SK-N-SH (cell line): ENCODE results near the gene CEACAM19. TPM values are rescaled to one million over a fixed set of nuclear protein-coding genes. Genes with fewer than 3 reads are reported as not detected.

Source experiments
- CTCF ChIA-PET: fragments of 300-600, 350-600 bp; formaldehyde crosslinking; extraction: SDS; loops from one replicate; lab custom pipeline; 2021; lab: Yijun Ruan, JAX
- POLR2A ChIA-PET: fragments of 350-600 bp; sonication (Branson Sonifier 250); formaldehyde crosslinking; extraction: SDS; loops from one replicate; lab custom pipeline; 2020; ENCODE audit warnings: antibody characterized with exemption, inconsistent platforms; lab: Yijun Ruan, JAX
- DNase-seq: peaks from one replicate; pipeline ENCODE4 v3.0.0; 2012
- H2AFZ ChIP-seq: fragments of 200-600 bp; sonication (generic); 2 replicates; pipeline ENCODE4 v1.8.1; 2016; ENCODE audit warnings: antibody characterized with exemption, mild to moderate bottlenecking, low read depth
- H3F3A ChIP-seq: fragments of 200-600 bp; sonication (generic); replicated peaks from 2 replicates; pipeline ENCODE3; 2016; ENCODE audit warnings: antibody characterized with exemption, mild to moderate bottlenecking; ENCODE audit not compliant: insufficient read depth
- H3K27ac ChIP-seq, 2 experiments: fragments of 200-500 bp in 1 of 2; fragments of 200-600 bp in 1 of 2; sonication (Bioruptor generic) in 1 of 2; sonication (generic), shearing (Covaris generic) in 1 of 2; 2 replicates each; pipeline versions ENCODE4 v1.5.1 to v1.6.1; 2014 to 2016; ENCODE audit warnings: low read depth in 2 of 2, inconsistent platforms in 1 of 2, low read length in 1 of 2, mild to moderate bottlenecking in 1 of 2, mixed read lengths in 1 of 2
- H3K27me3 ChIP-seq: fragments of 200-600 bp; sonication (generic), shearing (Covaris generic); 2 replicates; pipeline ENCODE4 v1.6.1; 2016; ENCODE audit warnings: mixed run types; ENCODE audit not compliant: insufficient read depth
- H3K36me3 ChIP-seq, 2 experiments: fragments of 200-500 bp in 1 of 2; fragments of 200-600 bp in 1 of 2; sonication (Bioruptor generic) in 1 of 2; sonication (generic) in 1 of 2; replicated peaks in 1 of 2; 2 replicates each; pipeline versions ENCODE3 to v1.5.1; 2014 to 2016; ENCODE audit warnings: low read length in 1 of 2, mild to moderate bottlenecking in 1 of 2; ENCODE audit not compliant: insufficient read depth in 2 of 2, control insufficient read depth in 1 of 2
- H3K4me1 ChIP-seq, 2 experiments: fragments of 200-500 bp in 1 of 2; fragments of 200-600 bp in 1 of 2; sonication (Bioruptor generic) in 1 of 2; sonication (generic), shearing (Covaris generic) in 1 of 2; 2 replicates each; pipeline versions ENCODE4 v1.5.1 to v1.6.1; 2014 to 2016; ENCODE audit warnings: low read depth in 1 of 2, low read length in 1 of 2, mixed run types in 1 of 2; ENCODE audit not compliant: insufficient read depth in 2 of 2, control insufficient read depth in 1 of 2
- H3K4me2 ChIP-seq: fragments of 200-600 bp; sonication (generic), shearing (Covaris generic); 2 replicates; pipeline ENCODE4 v1.6.1; 2017; ENCODE audit warnings: mixed run types
- H3K4me3 ChIP-seq, 2 experiments: fragments of 200-500 bp in 1 of 2; fragments of 200-600 bp in 1 of 2; sonication (Bioruptor generic) in 1 of 2; sonication (generic), shearing (Covaris generic) in 1 of 2; 2 replicates each; pipeline versions ENCODE4 v1.5.1 to v1.8.1; 2014 to 2016; ENCODE audit warnings: low read depth in 2 of 2, inconsistent platforms in 1 of 2, low read length in 1 of 2, mild to moderate bottlenecking in 1 of 2, mixed read lengths in 1 of 2, moderate library complexity in 1 of 2
- H3K79me2 ChIP-seq: fragments of 200-600 bp; sonication (generic); 2 replicates; pipeline ENCODE4 v1.8.1; 2017; ENCODE audit warnings: mild to moderate bottlenecking; ENCODE audit not compliant: insufficient read depth
- H3K9ac ChIP-seq: fragments of 200-600 bp; sonication (generic); 2 replicates; pipeline ENCODE4 v1.6.1; 2017; ENCODE audit warnings: mixed run types
- H3K9me2 ChIP-seq: fragments of 200-600 bp; sonication (generic); 2 replicates; pipeline ENCODE4 v1.6.1; 2017; ENCODE audit warnings: mixed run types
- H3K9me3 ChIP-seq: fragments of 200-600 bp; sonication (generic); 2 replicates; pipeline ENCODE4 v1.6.1; 2017; ENCODE audit warnings: mixed run types, mild to moderate bottlenecking, moderate library complexity
- H4K20me1 ChIP-seq: fragments of 200-600 bp; sonication (generic); 2 replicates; pipeline ENCODE4 v1.6.1; 2017; ENCODE audit warnings: mild to moderate bottlenecking, mixed run types; ENCODE audit not compliant: insufficient read depth
- CTCF ChIP-seq: fragments of 200-600 bp; sonication (generic); IDR thresholded peaks from 2 replicates; pipeline ENCODE4 v1.6.1; 2017; ENCODE audit warnings: antibody characterized with exemption, mild to moderate bottlenecking, moderate library complexity
- ELF1 ChIP-seq: IDR thresholded peaks from 2 replicates; pipeline ENCODE4 v1.4.0; 2012
- FOXJ3 ChIP-seq: sonication (generic); formaldehyde crosslinking; IDR thresholded peaks from 2 replicates; pipeline ENCODE4 v1.5.1; 2020; ENCODE audit warnings: mild to moderate bottlenecking, missing genetic modification reagents
- FOXM1 ChIP-seq: IDR thresholded peaks from 2 replicates; pipeline ENCODE4 v1.4.0; 2012; ENCODE audit warnings: low read depth, mild to moderate bottlenecking
- JUND ChIP-seq: IDR thresholded peaks from 2 replicates; pipeline ENCODE4 v1.4.0; 2012
- MAX ChIP-seq: IDR thresholded peaks from 2 replicates; pipeline ENCODE4 v1.4.0; 2012; ENCODE audit warnings: low read depth
- MEF2A ChIP-seq: IDR thresholded peaks from 2 replicates; pipeline ENCODE4 v1.4.0; 2012; ENCODE audit warnings: low read depth, borderline replicate concordance
- MXI1 ChIP-seq: IDR thresholded peaks from 2 replicates; pipeline ENCODE4 v1.6.1; 2012; ENCODE audit warnings: mild to moderate bottlenecking, low read depth, low read length, improper control_type of control experiment
- NFIC ChIP-seq: IDR thresholded peaks from 2 replicates; pipeline ENCODE4 v1.4.0; 2012; ENCODE audit warnings: borderline replicate concordance
- NRF1 ChIP-seq: IDR thresholded peaks from 2 replicates; pipeline ENCODE4 v1.6.1; 2012; ENCODE audit warnings: low read depth, mild to moderate bottlenecking, low read length
- PBX3 ChIP-seq: IDR thresholded peaks from 2 replicates; pipeline ENCODE4; 2012
- POLR2AphosphoS5 ChIP-seq: IDR thresholded peaks from 2 replicates; pipeline ENCODE4 v1.6.1; 2012; ENCODE audit warnings: low read depth, low read length
- RAD21 ChIP-seq: IDR thresholded peaks from 2 replicates; pipeline ENCODE4 v1.6.1; 2012; ENCODE audit warnings: mild to moderate bottlenecking, low read length
- RFX5 ChIP-seq: IDR thresholded peaks from 2 replicates; pipeline ENCODE4 v1.6.1; 2012; ENCODE audit warnings: mild to moderate bottlenecking, improper control_type of control experiment, low read length
- TEAD4 ChIP-seq: IDR thresholded peaks from 2 replicates; pipeline ENCODE4 v1.4.0; 2012; ENCODE audit warnings: mild to moderate bottlenecking, borderline replicate concordance; ENCODE audit not compliant: insufficient read depth
- USF1 ChIP-seq: IDR thresholded peaks from 2 replicates; pipeline ENCODE4 v1.4.0; 2012; ENCODE audit warnings: low read depth, borderline replicate concordance
- USF2 ChIP-seq: fragments of 150-350 bp; IDR thresholded peaks from 2 replicates; pipeline ENCODE4 v1.6.1; 2017; ENCODE audit warnings: antibody characterized with exemption, low read length, low read depth, borderline replicate concordance
- WGBS: methylation state at CpG from one replicate; pipeline ENCODE4 v1.1.6; 2017; ENCODE audit warnings: low lambda C conversion rate; 5-methylcytosine and 5-hydroxymethylcytosine counted together
- polyA plus RNA-seq, 3 experiments: library from polyadenylated mRNA; depleted of rRNA; stranded (reverse); fragments of >200 nt; gene quantifications; 2 replicates each; pipeline ENCODE4 v1.2.3, GENCODE V29; 2012

CEACAM19 gene
- polyA plus RNA-seq, 1 of the 3 experiments (the other 2 are of a cell fraction): 2.0 TPM

- no peak overlapping the region for H3K9ac ChIP-seq
- H3K36me3 ChIP-seq: peaks cover 29 to 45% of the 10 kb centered on the region in 2 experiments
Observed at GRCh38 chr19:44648631-44649251, 22.5 kb upstream of the CEACAM19 start.

More at GRCh38 chr19:44648631-44649251, 22.5 kb upstream of the CEACAM19 start:
- H3K27me3 ChIP-seq: no peaks in the 10 kb centered on the region
- TF ChIP-seq ELF1 (no peak), NFIC (no peak), MXI1 (no peak), USF1 (no peak), USF2 (no peak), RFX5 (no peak), MAX (no peak), MEF2A (no peak), RAD21 (no peak), PBX3 (no peak), FOXM1 (no peak), JUND (no peak), CTCF (no peak), POLR2AphosphoS5 (no peak), TEAD4 (no peak), NRF1 (no peak), FOXJ3 (CRISPR knock-in tag) (no peak)
- H3K27ac ChIP-seq: no peak overlapping the region
- no peak overlapping the region; the same call in 1 of the 2 replicates for H3K4me2 ChIP-seq
- CTCF ChIA-PET: interaction anchor here (0.9 to 2.6 kb wide), 3 partner anchors 9 to 78 kb away, joined by 3 to 16 read pairs (median 6); no protein-coding TSS in a partner anchor
- WGBS: 75% methylated on average over 3 of the region's 3 CpGs
- H3K4me3 ChIP-seq: no peak overlapping the region
- H3F3A ChIP-seq: no peaks in the 10 kb centered on the region
- no peaks in the 10 kb centered on the region for H3K9me3 ChIP-seq
- peaks cover 85% of the 10 kb centered on the region for H3K79me2 ChIP-seq
- POLR2A ChIA-PET: no interaction called here
- no peak for DNase-seq
- no peaks in the 10 kb centered on the region for H3K4me1 ChIP-seq
- H3K9me2 ChIP-seq: no peaks in the 10 kb centered on the region
- H4K20me1 ChIP-seq: peaks cover 31% of the 10 kb centered on the region; the same call in 1 of the 2 replicates
- H2AFZ ChIP-seq: no peak overlapping the region
